GM19238 (cell line): ENCODE measurements around the gene FBP1.
A peak's percentile ranks its signal among the peaks of the same experiment; 100 is the strongest.

ENCODE experiments used
- DNase-seq: peaks from one replicate; pipeline ENCODE4 v3.0.0; 2011; ENCODE audit warnings: low spot score; ENCODE audit not compliant: insufficient read length

Gene FBP1

DNA sequence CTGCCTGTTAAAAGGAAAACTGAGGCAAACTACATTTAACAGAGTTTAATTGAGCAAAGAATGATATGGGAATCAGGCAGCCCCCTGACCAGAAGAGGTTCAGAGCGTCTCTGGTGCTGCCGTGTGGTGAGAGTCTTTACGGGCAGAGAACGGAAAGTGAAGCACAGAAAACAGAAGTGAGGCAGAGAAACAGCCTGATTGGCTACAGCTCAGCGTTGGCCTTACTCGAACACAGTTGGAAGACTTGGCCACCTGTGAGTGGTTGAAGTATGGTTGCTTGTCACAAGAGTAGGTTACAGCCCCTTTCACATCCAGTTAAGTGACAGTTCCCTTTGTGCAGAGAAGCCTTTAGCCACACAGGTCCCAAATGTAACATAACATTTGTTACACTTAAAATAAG, 16.9 kb upstream of the FBP1 start:
- peak; percentile 37 for DNase-seq

DNA sequence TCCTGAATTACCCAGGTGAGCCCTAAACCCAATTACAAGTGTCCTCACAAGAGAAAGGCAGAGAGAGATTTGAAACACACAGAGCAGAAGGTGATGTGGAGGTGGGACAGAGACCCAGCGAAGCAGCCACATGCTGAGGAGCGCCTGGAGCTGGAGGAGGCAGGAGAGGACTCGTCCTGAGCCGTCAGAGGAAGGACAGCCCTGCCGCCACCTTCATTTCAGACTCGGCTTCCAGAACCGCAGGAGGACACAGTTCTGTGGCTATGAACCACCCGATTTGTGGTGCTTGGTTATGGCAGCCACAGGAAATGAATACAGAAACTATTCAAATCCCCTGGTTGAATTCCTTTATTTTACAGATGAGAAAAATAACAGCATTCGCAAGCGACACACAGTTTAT, 16.4 kb upstream of the FBP1 start:
- DNase-seq = no peak

DNA sequence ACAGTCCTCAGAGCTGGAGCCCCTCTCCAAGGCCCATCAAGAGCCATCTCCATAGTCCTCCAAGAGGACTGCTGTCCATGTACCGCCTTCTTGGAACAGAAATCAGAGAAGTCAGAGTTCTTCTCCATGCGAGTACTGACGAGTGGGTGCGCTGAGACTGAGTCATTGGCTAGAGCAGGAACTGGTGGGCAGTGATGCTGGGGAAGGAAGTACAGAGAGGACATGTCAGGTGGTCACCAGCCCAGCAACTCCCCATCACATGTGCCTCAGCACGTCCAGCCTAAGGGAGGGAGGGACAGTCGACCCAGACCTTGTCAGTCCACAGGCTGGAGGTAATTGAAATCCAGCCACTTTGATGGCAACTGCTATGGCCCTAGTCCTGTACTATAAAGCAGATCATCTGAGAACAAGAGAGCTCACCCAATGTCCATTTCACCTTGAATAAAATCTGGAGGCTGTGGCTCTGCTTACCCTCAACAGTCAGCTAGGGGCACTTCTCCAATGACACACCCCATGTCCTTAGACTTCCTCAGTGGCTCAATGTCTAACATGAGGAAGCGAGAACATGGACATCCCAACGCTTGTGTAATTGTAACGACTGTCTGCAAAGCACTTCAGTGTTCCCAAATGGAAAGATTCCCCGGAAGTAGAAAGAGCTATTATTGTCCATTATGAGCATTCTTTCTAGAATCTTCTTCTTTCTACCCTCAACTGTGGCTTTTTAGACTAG, 15.0 kb upstream of the FBP1 start:
- no peak for DNase-seq

DNA sequence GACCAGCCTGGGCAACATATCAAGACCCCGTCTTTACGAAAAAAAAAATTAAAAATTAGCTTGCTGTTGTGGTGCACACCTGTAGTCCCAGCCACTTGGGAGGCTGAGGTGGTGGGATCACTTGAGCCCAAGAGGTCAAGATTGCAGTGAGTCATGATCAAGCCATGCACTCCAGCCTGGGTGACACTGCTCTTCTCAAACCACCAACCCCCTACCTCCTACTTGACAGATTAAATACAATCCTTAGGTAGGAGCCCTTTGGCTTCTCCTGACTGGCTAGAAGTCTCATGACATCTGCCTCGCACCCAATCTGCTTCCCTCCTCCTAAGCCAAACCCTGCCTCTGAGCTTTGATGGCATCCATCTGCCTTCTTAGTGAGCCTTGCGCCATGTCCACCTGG, 11.6 kb upstream of the FBP1 start:
- no peak for DNase-seq

DNA sequence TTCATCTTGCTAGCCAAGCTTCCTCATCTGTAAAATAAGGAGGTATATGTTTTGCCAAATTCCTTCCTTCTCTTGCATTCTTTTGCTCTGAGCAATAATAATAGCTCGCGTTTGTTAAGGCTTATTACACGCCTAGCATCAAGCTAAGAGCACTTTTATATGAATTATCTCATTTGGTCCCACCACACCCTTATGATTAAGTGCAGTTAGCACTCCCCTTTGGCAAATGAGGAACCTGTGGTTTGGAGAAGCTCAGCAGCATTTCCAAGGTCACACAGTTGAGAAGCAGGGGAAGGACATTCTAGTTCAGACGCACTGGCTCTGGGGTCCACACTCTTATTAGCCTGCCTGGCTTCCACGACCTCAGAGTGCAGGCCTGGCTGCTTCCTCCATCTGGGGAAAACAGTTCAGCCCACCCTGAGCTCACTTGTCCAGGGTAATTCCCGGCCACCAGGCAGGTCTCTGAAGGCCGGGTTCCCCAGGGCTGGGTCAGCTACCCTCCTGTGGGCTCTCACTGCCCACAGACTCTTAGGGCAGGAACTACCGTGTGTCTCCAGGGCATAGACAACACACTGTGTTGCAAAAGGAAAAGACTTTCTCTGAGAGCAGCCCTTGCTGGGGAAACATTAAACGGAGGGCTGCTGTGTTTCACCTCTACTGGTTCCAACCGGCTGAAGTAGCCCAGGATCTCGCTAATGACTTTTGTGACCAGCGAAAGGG, 9.9 kb upstream of the FBP1 start:
- DNase-seq = no peak

DNA sequence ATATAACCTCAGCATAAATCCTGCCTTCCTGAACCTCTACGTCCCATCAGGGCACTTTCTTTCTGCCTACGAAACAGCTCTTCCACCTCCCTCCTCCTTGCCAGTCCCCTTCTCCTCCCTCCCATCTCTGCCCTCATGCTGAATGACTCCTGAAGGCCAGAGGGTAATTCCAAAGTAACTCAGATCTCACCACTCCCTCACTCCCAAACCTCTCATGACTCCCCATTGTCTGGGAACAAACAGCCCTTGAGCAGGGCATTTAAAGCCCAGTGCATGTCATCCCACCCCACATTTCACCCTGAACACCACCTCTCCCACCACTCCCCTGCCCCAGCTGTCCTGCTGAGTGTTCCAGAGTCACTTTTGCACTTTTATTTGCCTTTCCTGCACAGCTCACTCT, 8.9 kb upstream of the FBP1 start:
- DNase-seq = no peak

DNA sequence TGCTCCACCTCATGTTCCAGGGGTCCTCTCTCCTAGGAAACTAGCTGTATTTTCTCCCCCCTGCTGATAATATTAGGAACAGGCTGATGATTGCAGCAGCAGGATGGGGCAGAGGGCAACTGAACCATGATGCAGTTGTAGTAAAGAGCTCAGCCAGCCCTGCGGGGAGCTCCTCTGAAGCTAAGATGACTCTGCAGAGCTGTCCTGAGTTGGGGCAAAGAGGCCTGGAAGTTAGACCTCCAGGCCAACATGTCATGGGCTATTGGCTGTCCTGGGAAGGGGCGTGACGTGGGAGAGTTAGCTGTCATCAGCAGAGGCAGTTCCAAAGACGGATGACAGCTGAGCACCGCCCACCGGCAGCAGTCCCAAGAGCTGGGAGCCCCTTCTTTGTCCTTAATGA, 6.6 kb upstream of the FBP1 start:
- DNase-seq = no peak

DNA sequence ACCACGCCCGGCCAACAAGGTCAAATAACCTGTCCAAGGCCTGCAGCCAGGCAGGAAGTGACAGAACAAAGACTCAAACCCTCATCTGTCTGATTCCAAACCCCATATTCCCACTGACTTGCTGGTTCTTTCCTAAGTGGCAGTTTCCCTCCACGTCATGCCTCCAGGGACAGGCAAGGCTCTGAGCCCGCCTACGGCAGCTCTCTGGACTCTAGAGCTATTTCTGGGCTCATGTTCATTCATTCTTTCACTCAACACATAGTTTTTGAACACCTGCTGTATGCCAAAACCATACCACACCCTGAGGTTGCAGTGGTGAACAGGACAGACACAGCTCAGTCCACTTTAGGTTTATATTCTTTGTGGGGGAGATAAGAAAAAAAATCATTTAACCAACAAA, 5.2 kb upstream of the FBP1 start:
- DNase-seq = no peak

DNA sequence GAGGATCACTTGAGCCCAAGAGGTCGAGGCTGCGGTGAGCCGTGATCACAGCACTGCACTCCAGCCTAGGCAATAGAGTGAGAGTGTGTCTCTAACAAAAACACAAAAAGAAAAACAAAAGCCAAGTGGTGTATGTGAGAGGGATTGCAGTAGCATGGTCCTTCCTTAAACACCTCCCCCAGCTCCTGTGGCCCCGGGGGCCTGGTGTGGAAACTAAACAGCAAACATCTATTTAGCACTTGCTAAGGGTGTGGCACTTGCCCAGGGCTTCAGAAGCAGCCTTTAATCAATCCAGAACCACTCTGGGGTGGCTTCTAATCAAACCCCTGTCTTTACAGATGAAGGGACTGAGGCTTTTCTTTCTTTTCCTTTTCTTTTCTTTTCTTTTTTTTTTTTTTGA, 4.4 kb upstream of the FBP1 start:
- no peak for DNase-seq

DNA sequence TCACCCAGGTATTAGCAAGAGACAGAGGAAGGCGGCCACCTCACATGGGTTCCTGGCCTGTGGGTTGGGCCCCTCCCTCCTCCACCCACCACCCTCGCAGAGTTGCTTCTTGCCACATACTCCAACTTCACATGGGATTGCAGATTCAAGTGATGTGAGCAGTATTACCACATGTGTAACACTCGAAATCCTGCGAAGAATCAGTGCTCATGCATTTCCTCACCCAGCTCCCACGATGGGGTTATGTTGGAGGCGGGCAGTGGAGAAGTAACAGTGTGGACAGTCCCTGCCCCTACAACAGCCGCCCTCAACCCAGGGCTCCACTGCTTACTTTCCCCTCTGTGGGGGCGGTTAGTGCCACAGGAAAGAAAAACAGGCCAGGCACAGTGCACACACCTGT, 3.9 kb upstream of the FBP1 start:
- no peak for DNase-seq

DNA sequence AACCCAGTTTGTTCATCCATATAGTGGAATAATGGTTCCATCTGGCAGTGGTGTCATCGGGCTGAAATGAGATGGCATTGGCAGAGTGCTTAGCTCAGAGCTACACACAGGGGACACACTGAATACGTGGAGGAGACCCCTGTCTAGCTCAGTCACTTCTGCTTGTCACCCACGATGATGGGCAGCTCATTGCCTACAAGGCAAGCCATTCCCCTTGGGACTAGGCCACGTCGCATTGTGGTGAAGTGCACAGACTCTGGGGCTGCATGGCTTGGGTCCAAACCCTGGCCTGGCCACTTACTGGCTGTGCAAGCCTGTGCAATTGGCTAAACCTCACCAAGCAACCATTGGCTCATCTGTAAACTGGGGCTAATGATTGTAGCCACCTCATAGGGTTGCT, 3.2 kb upstream of the FBP1 start:
- no peak for DNase-seq

DNA sequence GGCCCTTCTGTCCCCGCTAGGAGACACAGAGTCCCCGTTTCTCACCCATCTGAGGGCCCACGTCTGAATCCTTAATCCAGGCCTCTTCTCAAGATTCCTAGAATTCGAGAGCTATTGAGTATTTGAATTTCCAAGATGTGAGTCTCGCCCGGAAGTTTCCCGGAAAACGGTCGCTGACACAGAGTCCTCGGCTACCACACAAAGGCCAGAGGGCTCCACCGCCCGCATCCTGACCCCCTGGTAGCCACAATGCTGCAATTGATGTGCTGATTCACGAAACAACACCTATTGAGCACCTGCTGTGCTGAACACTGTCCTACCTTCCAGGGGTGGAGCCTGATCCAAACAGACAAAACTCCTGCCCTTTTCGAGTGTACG, 670 bp upstream of the FBP1 start:
- DNase-seq = no peak

DNA sequence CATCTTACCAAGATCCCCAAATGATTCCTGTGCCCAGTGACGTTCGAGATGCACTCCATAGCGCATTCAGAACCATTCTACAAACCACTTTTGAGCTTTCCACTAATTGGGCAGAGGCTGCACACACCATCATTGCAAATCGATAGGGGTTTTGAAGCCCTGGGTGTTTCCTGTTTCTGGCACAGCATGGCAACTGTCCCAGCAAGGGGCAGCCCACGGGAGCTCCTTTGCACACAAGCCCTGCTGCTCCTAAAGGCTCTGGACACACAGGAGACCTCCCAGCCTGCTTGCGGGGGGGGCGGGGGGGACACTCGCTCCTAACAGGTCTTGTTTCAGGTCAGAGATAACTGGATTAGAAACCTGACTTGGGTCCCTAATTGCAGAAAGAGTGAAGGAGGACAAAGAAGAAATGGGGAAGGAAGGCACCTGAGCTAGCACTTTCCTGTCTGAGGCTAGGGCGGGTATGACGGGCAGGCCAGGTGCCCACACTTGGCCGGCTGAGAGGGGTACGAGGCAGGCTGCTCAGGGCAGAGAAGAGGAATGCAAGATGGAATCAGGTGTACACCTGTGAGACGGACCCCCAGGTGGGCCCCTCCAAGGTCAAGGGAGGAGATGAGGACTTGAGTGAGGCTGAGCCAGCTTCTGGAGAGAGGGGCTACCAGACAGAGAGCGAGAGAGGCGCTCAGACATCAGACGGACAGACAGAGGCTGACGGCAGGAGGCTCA, 820 bp downstream of the FBP1 start:
- DNase-seq = no peak

DNA sequence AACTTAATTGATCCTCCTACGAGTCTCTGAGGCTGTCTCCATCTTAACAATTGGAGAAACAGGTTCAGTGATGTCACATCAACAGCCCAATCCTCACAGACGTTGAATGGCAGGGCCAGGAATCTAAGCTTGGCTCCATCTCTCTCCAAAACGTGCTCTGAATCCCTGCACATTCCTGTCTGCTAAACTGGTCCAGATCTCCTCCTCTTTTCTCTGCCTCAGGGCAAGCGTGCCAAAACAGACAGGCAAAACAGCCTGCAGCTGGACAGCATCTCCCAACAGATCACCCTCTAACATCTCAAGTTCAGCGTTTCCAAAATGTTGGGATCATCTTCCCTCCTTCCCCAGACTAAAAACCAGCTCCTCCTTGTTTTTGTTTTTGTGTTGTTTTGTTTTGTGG, 6.6 kb downstream of the FBP1 start:
- no peak for DNase-seq

DNA sequence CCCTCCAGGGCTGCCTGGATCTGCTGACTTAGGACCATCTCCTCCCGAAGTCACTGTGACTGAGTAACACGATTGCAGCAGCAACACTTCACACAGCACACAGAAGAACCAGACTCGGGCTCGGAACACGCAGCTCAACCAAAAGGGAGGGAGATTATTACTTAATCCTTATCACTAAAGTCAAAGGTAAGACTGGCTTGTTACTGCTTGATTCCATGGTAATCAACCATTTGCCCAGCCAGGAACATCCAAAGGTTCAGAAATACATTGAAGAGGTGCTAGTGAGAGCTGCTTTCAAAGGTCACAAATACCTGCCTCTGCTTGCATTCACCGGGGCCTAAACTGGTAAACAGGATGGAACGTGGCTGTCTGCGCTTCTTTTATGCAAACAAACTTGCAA, 7.7 kb downstream of the FBP1 start:
- DNase-seq = no peak

DNA sequence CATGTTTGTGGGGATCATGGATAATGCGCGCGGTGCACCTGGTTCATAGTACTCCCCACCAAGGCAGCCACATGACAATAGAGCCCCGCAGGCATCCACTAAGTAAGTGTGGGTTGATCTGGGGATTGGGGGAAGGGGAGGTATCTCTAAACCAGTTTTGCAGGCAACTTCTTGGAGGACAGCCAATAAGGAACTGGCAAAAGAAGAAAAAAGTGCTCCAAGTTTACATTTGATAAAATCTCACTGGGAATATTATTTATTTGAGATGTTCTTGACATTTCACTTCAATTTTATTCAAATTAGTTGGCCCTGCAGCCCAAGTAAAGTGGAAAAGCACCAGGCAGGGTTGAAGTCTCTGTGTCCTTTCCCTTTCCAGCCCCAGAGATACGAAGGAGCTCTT, 8.5 kb downstream of the FBP1 start:
- no peak for DNase-seq

DNA sequence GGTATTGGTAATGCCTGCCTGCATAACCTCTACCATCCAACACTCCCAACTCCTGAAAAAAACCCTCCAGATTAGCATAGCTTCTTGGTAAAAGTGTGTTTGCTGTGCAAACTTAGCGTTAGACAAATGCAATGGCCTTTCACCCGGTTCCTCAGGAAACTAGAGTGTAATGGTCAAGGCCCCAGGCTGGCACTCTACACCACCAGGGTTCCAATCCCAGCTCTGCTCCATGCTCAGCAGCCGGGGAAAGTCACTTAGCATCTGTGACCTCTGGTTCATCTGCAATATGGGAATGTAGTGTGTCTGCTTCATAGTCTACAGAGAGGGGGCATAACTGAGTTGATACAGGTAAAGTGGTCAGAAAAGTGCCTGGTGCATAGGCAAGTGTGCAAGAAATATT, 9.0 kb downstream of the FBP1 start:
- no peak for DNase-seq

DNA sequence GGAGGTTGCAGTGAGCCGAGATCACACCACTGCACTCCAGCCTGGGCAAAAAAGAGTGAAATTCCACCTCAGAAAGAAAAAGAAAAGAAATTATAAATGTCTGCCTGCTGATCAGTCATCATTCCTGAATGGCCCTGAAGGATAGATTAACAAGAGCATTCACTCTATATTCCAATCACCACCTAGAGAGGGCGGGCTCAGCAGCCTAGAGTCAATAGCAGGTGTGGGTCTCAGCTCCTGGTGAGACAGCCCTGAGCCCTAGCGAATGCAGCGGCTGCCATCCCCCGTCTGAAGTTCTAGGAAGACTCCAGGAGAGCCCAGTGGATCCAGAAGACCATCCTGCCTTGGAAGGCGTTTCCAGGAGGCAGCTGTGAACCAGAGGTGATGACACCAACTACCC, 12.0 kb downstream of the FBP1 start:
- no peak for DNase-seq

DNA sequence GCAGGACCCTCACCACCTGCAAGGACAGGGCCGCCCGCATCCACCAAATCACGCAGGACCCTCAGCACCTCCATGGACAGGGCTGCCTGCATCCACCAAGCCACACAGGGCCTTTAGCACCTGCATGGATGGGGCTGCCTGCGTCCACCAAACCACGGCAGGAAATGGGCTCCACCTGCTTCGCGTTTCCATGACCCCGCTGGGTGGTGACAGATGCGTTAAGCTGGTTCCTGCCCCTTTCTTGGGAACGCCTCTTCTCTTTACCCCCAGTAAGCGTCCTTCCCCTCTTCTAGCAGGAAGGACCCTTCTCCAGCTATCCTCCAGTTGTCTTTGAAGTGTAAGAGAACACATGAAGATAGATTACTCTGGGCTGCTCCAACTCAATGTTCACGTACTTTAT, 13.5 kb downstream of the FBP1 start:
- DNase-seq = no peak

DNA sequence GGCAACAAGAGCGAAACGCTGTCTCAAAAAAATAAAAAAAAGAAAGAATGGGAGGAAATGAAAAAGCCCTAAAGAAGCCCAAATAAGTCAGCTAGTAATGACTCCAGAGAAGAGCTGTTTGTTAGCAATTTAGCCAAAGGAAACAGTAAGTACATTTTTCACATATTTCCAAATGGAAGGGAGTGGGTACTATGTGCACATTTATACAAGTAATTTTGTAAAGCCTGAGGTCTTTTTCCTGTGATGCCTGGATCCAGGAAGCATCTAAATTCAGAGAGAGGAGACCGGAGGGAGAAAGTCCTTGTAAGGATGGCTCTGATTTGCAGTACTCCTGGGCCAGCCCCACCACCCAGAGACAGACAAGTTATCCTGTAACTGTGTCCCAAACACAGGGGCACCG, 14.7 kb downstream of the FBP1 start:
- DNase-seq = no peak

DNA sequence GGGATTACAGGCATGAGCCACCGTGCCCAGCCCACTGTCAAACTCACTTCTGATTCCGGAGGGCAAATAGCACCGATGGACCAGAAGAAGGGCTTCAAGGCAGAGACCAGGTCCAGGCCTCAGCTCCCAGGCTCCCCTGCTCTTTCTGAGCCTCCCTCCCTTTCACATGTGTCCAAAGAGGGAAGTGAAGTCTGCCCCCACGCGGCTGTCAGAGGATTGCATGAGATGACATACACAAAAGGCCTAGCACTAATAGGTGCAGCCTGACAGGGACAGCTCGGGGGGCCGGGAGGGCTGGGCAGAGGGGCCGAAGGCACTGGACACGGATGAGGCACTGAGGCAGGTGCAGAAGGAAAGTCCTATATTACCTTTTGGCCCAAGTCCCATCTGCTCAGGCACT, 16.1 kb downstream of the FBP1 start:
- peak; percentile 25 for DNase-seq

DNA sequence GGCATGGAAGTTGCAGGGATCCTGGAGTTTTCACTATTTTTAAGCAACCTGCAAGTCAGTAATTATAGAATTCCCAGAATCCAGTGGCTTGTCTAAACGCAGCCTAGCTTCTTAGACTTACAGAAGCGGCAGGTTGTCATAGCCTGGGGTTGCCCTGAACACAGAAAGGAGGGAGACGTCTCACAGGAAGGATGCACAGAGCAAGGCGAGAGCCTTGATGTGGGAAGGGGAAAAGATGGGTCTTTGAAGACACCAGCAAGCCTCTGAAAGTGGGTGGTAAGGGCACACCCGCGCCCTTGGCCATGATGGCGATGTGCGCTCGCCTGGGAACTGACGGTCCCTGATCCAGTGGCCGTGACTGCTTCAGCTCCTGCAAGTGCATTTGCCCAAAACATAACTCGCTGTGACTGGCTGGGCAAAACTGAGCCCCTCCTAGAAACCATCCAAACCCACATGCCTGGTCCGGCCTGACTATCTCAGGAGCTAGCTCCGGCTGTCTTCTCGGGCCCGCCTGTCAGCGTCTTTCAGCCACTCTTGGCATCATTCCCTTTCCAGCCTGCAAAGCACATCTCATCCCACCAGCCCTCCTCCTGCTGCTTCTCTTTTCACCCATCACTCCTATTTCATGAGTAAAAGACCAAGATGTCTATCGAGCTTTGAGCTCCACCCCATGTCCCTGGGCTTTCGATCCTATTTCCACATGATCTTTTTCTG, 17.1 kb downstream of the FBP1 start:
- DNase-seq = no peak
